Fibroblast of lung (primary cell): ENCODE measurements around the gene MEOX2. TPM values are rescaled to one million over a fixed set of nuclear protein-coding genes. Genes with fewer than 3 reads are reported as not detected.

Experiments
- DNase-seq, 2 donors: peaks; one replicate each; pipeline versions ENCODE4 v3.0.0 to v3.0.0-alpha.2; 2010; ENCODE audit warnings: low read depth in 2 of 2
- H2AFZ ChIP-seq: 2 replicates; pipeline ENCODE4 v1.5.1; 2012; ENCODE audit warnings: low read length, control low read depth, inconsistent platforms
- H3K27ac ChIP-seq: 2 replicates; pipeline ENCODE4 v1.5.1; 2011; ENCODE audit warnings: low read length, control low read depth; ENCODE audit not compliant: insufficient read depth
- H3K27me3 ChIP-seq: 2 replicates; pipeline ENCODE4 v1.5.1; 2011; ENCODE audit warnings: mild to moderate bottlenecking, low read length; ENCODE audit not compliant: control insufficient read depth, insufficient read depth
- H3K36me3 ChIP-seq: 2 replicates; pipeline ENCODE4 v1.5.1; 2011; ENCODE audit warnings: low read length; ENCODE audit not compliant: control insufficient read depth, insufficient read depth
- H3K4me1 ChIP-seq: 2 replicates; pipeline ENCODE4 v1.5.1; 2011; ENCODE audit warnings: low read length; ENCODE audit not compliant: control insufficient read depth, insufficient read depth; ENCODE audit errors: extremely low read depth
- H3K4me2 ChIP-seq: 2 replicates; pipeline ENCODE4 v1.5.1; 2011; ENCODE audit warnings: low read length, control low read depth; ENCODE audit not compliant: insufficient read depth; ENCODE audit errors: extremely low read depth
- H3K4me3 ChIP-seq, 4 experiments: fragments of 200-600 bp in 1 of 4; sonication (generic) in 1 of 4; replicated peaks in 1 of 4; 2 replicates each; pipeline ENCODE4 v1.5.1; 2011 to 2016; ENCODE audit warnings: low read length in 4 of 4, low read depth in 3 of 4, mild to moderate bottlenecking in 3 of 4, control low read depth in 2 of 4, inconsistent platforms in 1 of 4, mixed read lengths in 1 of 4; ENCODE audit not compliant: insufficient read depth in 1 of 4; ENCODE audit errors: control extremely low read depth in 1 of 4
- H3K79me2 ChIP-seq: 2 replicates; pipeline ENCODE4 v1.5.1; 2012; ENCODE audit warnings: mild to moderate bottlenecking, low read length, inconsistent platforms; ENCODE audit not compliant: control insufficient read depth, insufficient read depth
- H3K9ac ChIP-seq: 2 replicates; pipeline ENCODE4 v1.5.1; 2011; ENCODE audit warnings: mild to moderate bottlenecking, low read length, control low read depth; ENCODE audit not compliant: insufficient read depth
- H3K9me3 ChIP-seq: 2 replicates; pipeline ENCODE4 v1.5.1; 2012; ENCODE audit warnings: low read depth, low read length; ENCODE audit not compliant: control insufficient read depth, insufficient read depth
- H4K20me1 ChIP-seq: 2 replicates; pipeline ENCODE4 v1.5.1; 2011; ENCODE audit warnings: low read length; ENCODE audit not compliant: control insufficient read depth, insufficient read depth; ENCODE audit errors: extremely low read depth
- CTCF ChIP-seq, 2 donors: IDR thresholded peaks in 1 of 2; conservative IDR thresholded peaks in 1 of 2; 1 replicate in 1 of 2; 2 replicates in 1 of 2; pipeline ENCODE4 v1.5.1; 2011 to 2012; ENCODE audit warnings: low read length in 2 of 2, control low read depth in 1 of 2, inconsistent platforms in 1 of 2, low read depth in 1 of 2, mild to moderate bottlenecking in 1 of 2
- EZH2 ChIP-seq: IDR thresholded peaks from 2 replicates; pipeline ENCODE4 v1.5.1; 2012; ENCODE audit warnings: low read length, control low read depth, mild to moderate bottlenecking; ENCODE audit errors: missing control alignments
- polyA minus RNA-seq: library from RNA; depleted of rRNA, polyadenylated mRNA; stranded (reverse); fragments of >200 nt; gene quantifications from 2 replicates; pipeline ENCODE4 v1.2.3, GENCODE V29; 2011; ENCODE audit warnings: low replicate concordance
- polyA plus RNA-seq, 2 donors: library from polyadenylated mRNA; depleted of rRNA in 1 of 2; stranded (reverse) in 1 of 2; unstranded in 1 of 2; fragments of >200 nt; gene quantifications; 2 replicates each; pipeline ENCODE4 v1.2.1, GENCODE V29; 2011 to 2012; ENCODE audit warnings: missing spikeins in 1 of 2
- total RNA-seq: library from RNA; depleted of rRNA; stranded (reverse); fragments of >200 nt; gene quantifications from 2 replicates; pipeline ENCODE4 v1.2.1, GENCODE V29; 2014

MEOX2 gene
- 0.50 and 1.5 TPM in 2 replicates for total RNA-seq
- 0.28 and 3.3 TPM in 2 replicates for polyA plus RNA-seq
- 0.38 and 2.5 TPM in 2 replicates for polyA plus RNA-seq (2012)
- polyA minus RNA-seq, result 0.48 TPM in 1 of 2 replicates, not detected in the other

DNA sequence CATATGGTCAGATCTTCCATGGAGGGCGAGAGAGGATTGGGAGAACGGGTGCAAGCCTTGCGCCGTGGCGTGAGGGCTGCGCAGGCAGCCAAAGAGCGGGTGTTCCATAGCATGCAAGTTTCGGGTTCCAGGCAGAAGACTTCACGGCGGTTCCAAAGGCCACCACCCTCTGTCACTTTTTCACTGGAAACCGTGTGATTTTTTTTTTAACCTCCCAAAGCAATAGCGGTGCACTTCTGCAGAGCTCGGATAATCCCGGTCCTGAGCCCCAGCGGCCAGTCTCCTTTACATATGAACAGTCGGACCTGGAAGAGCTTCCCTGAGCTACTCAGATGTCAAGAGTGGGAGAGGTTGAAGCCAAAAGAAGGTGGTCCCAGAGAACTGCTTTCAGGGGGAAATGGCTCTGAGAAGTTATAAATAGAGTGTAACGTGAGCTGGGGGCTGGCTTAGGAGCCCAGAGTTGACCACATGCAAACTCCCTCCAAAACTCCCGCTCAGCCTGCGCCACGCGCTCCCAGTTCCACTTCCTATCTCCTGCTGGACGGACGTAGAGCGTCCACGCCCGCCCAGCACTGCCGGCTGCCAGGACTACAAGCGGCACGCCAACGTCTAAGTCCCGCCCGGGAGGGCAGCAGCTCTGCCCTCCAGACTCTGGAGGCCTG lies at the start of gene MEOX2:
TSS of gene MEOX2 (minus strand) at position 389 of the 662 bp plus-strand sequence. CDS start at position 108, 281 bp downstream.
- peak within 1 kb of the TSS; percentile 30 for H3K27ac ChIP-seq
- no peak within 1 kb of the TSS for H3K9ac ChIP-seq
- no peaks in the 10 kb centered on the region for H3K36me3 ChIP-seq
- H3K4me1 ChIP-seq, result peaks cover 3% of the 10 kb centered on the region
- peaks cover 13% of the 10 kb centered on the region for H3K27me3 ChIP-seq
- peak within 1 kb of the TSS; percentile 87 for H2AFZ ChIP-seq
- peak; percentile 31 to 89 for DNase-seq
- H3K4me3 ChIP-seq, result peak within 1 kb of the TSS; percentile 57 to 73 (median 64)
- H4K20me1 ChIP-seq, result no peaks in the 10 kb centered on the region
- no peaks in the 10 kb centered on the region for H3K79me2 ChIP-seq
- peak within 1 kb of the TSS; percentile 96 for H3K4me2 ChIP-seq
- TF ChIP-seq EZH2, result no peak
- no peak for TF ChIP-seq CTCF (conservative IDR thresholded peaks at IDR 0.05 in 1 of 2, IDR thresholded peaks at IDR 0.05 in 1 of 2; ENCODE audit: low read depth in 1 of 2, low read length in 2 of 2)
- H3K9me3 ChIP-seq, result no peaks in the 10 kb centered on the region

DNA sequence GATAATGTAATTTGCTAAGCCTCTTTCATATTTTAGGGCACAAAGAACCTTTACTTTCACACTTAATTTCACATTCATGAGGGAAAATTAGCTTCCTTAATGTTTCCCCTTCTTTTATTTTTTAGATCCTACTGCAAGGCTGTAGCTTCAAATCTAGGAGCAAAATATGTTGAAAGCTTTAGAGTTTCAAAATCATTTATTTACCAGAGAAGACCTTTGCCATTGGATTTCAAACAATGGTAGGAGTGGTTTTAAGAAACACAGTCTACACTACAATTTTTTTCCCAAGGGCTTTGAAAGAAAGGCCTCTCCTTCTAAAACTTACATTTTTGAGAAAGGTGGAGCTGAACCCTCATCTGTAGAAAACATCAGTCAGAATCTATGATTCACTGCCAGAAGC lies 43.3 kb upstream of the MEOX2 start:
- no peak overlapping the region for H3K4me3 ChIP-seq
- no peak for TF ChIP-seq EZH2
- TF ChIP-seq CTCF (conservative IDR thresholded peaks at IDR 0.05 in 1 of 2, IDR thresholded peaks at IDR 0.05 in 1 of 2; ENCODE audit: low read depth in 1 of 2, low read length in 2 of 2), result no peak
- no peaks in the 10 kb centered on the region for H3K36me3 ChIP-seq
- H3K9ac ChIP-seq, result no peak overlapping the region
- H4K20me1 ChIP-seq, result no peaks in the 10 kb centered on the region
- no peak overlapping the region for H3K27ac ChIP-seq
- DNase-seq, result no peak
- no peaks in the 10 kb centered on the region for H3K79me2 ChIP-seq
- H3K27me3 ChIP-seq, result no peaks in the 10 kb centered on the region
- H2AFZ ChIP-seq, result no peak overlapping the region
- no peak overlapping the region for H3K4me2 ChIP-seq
- H3K4me1 ChIP-seq, result no peaks in the 10 kb centered on the region
- no peaks in the 10 kb centered on the region for H3K9me3 ChIP-seq

DNA sequence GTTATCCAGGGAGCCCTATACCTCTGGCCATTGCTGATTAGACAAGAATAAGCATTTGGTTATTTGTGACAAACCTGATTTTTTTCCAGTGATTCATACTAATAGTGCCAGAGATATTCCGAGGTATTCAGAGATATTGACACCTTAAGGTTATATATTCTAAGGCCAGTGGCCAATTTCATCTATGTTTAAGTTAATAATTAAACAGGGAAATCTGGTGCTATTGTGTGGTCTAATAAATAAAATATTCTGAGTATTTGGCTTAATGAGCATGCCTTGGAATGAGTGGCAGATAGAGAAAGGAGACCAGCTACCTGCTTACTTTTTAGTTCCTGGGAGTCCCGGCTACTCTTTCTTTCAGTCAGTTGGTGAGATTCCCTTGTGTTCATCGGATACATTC lies 38.6 kb upstream of the MEOX2 start:
- H4K20me1 ChIP-seq, result no peaks in the 10 kb centered on the region
- H3K4me2 ChIP-seq, result no peak overlapping the region
- no peaks in the 10 kb centered on the region for H3K9me3 ChIP-seq
- no peaks in the 10 kb centered on the region for H3K4me1 ChIP-seq
- H3K27me3 ChIP-seq, result no peaks in the 10 kb centered on the region
- H3K4me3 ChIP-seq, result no peak overlapping the region
- no peaks in the 10 kb centered on the region for H3K36me3 ChIP-seq
- no peak overlapping the region for H3K9ac ChIP-seq
- DNase-seq, result no peak
- TF ChIP-seq EZH2 (no peak), CTCF (conservative IDR thresholded peaks at IDR 0.05 in 1 of 2, IDR thresholded peaks at IDR 0.05 in 1 of 2; ENCODE audit: low read depth in 1 of 2, low read length in 2 of 2) (no peak)
- no peak overlapping the region for H3K27ac ChIP-seq
- H2AFZ ChIP-seq, result no peak overlapping the region
- H3K79me2 ChIP-seq, result no peaks in the 10 kb centered on the region
